Measurements from ENCODE around the gene CXCL5.
"Not testable (repeated sequence)": the region's sequence is repeated elsewhere in the genome, so short reads cannot be mapped to it uniquely, and the experiment has no call there.

The CXCL5 gene

GRCh38 chr4:74000301-74000700 lies 1.8 kb upstream of the CXCL5 start:
- no peak overlapping the region for H3K4me3 ChIP-seq (ENCODE audit: insufficient read depth, low read depth, low read length, poor library complexity, severe bottlenecking)
- DNase-seq = no peak
- no peaks in the 10 kb centered on the region for H3K9me3 ChIP-seq (ENCODE audit: control insufficient read depth, low read length)
- H3K4me1 ChIP-seq (ENCODE audit: control insufficient read depth, insufficient read depth, low read length, poor library complexity, severe bottlenecking) = no peaks in the 10 kb centered on the region
- no peaks in the 10 kb centered on the region for H3K27me3 ChIP-seq (replicated peaks; ENCODE audit: control insufficient read depth, insufficient read depth, low read length, poor library complexity, severe bottlenecking)
- no peaks in the 10 kb centered on the region for H3K36me3 ChIP-seq (ENCODE audit: control insufficient read depth, insufficient read depth, low read length)
- no peak overlapping the region for H3K27ac ChIP-seq (ENCODE audit: insufficient read depth, low read length, poor library complexity, severe bottlenecking)

DNA sequence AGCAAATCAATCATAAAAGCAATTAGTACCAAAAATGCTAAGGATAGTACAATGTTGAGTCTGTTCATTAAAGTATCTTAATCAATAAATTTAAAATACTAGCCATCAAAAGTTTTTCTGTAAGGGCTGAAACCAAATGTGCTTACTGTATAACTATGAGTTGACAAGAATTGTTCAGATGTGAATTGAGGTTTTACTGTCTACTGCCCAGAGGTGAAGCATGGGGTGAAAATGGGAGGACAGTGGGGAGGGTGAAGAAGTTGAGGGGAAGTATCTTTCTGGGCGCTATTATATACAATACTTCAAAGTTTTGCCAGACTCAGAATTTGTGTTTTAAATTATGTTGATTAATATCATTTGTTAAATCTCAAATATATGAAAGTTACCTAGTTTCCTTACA lies 6.4 kb downstream of the CXCL5 start:
- Histone ChIP-seq H3K27ac (ENCODE audit: insufficient read depth, low read length, poor library complexity, severe bottlenecking) (no peak overlapping the region), H3K36me3 (ENCODE audit: control insufficient read depth, insufficient read depth, low read length) (no peaks in the 10 kb centered on the region), H3K4me3 (ENCODE audit: insufficient read depth, low read depth, low read length, poor library complexity, severe bottlenecking) (no peak overlapping the region), H3K27me3 (replicated peaks; ENCODE audit: control insufficient read depth, insufficient read depth, low read length, poor library complexity, severe bottlenecking) (no peaks in the 10 kb centered on the region), H3K9me3 (ENCODE audit: control insufficient read depth, low read length) (no peaks in the 10 kb centered on the region), H3K4me1 (ENCODE audit: control insufficient read depth, insufficient read depth, low read length, poor library complexity, severe bottlenecking) (no peaks in the 10 kb centered on the region)
- no peak for DNase-seq

DNA sequence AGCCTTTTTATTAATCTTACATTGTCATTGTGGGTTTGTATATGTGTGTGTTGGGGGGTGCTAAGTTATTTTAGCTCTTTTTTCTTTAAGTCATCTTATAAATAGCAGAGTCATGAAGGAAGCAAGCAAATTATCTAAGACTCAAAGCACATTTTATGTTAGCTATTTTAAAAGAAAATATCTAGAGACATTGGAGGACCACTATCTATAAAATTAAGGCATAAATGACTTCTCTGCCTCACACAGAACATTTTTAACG lies 6.8 kb downstream of the CXCL5 start:
- no peaks in the 10 kb centered on the region for H3K27me3 ChIP-seq (replicated peaks; ENCODE audit: control insufficient read depth, insufficient read depth, low read length, poor library complexity, severe bottlenecking)
- no peak for DNase-seq
- no peak overlapping the region for H3K27ac ChIP-seq (ENCODE audit: insufficient read depth, low read length, poor library complexity, severe bottlenecking)
- no peak overlapping the region for H3K4me3 ChIP-seq (ENCODE audit: insufficient read depth, low read depth, low read length, poor library complexity, severe bottlenecking)
- no peaks in the 10 kb centered on the region for H3K36me3 ChIP-seq (ENCODE audit: control insufficient read depth, insufficient read depth, low read length)
- H3K9me3 ChIP-seq (ENCODE audit: control insufficient read depth, low read length) = no peaks in the 10 kb centered on the region
- no peaks in the 10 kb centered on the region for H3K4me1 ChIP-seq (ENCODE audit: control insufficient read depth, insufficient read depth, low read length, poor library complexity, severe bottlenecking)

DNA sequence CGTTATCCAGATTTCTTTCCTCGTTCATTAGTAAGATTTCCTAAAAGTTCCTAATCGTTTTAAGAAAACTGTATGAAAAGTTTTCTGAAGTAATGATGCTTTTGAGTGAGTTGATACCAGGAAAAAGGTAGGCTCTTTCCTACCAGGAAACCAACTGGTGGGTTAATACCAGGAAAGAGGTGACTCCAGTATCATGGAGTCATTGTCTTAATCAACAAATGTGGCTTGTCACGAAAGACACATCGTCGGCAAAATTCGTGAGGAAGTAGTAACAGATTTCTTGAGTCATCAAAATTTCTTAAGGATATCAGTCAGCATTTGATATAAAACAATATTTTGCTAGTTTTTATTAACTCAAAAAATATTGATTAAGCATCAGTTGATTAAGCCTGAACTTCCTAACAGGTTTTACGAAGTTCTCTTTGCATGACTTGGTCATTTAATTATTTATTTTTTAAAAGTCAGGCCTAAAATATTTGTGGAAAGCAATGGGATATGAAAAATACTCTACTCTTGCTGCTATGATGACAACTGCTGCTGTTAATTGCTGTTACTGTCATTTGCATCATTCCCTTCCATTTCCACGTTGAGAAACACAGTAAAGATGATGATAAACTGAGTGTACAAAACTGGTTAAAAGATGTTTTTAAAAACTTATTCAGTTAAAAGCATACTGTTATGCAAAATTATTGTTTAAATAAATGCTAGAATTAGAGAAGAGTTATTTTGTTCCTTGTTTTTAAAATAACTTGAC lies 7.3 kb downstream of the CXCL5 start:
- H3K27ac ChIP-seq (ENCODE audit: insufficient read depth, low read length, poor library complexity, severe bottlenecking) = no peak overlapping the region

GRCh38 chr4:73989928-73990327 lies 8.5 kb downstream of the CXCL5 start:
- Histone ChIP-seq H3K4me3 (ENCODE audit: insufficient read depth, low read depth, low read length, poor library complexity, severe bottlenecking) (no peak overlapping the region), H3K4me1 (ENCODE audit: control insufficient read depth, insufficient read depth, low read length, poor library complexity, severe bottlenecking) (no peaks in the 10 kb centered on the region)

More for the DNA sequence above, 7.3 kb downstream of the CXCL5 start:
- H3K36me3 ChIP-seq (ENCODE audit: control insufficient read depth, insufficient read depth, low read length) = no peaks in the 10 kb centered on the region
- no peaks in the 10 kb centered on the region for H3K4me1 ChIP-seq (ENCODE audit: control insufficient read depth, insufficient read depth, low read length, poor library complexity, severe bottlenecking)
- no peaks in the 10 kb centered on the region for H3K27me3 ChIP-seq (replicated peaks; ENCODE audit: control insufficient read depth, insufficient read depth, low read length, poor library complexity, severe bottlenecking)
- no peak overlapping the region for H3K4me3 ChIP-seq (ENCODE audit: insufficient read depth, low read depth, low read length, poor library complexity, severe bottlenecking)
- DNase-seq = no peak
- H3K9me3 ChIP-seq (ENCODE audit: control insufficient read depth, low read length) = no peaks in the 10 kb centered on the region

DNA sequence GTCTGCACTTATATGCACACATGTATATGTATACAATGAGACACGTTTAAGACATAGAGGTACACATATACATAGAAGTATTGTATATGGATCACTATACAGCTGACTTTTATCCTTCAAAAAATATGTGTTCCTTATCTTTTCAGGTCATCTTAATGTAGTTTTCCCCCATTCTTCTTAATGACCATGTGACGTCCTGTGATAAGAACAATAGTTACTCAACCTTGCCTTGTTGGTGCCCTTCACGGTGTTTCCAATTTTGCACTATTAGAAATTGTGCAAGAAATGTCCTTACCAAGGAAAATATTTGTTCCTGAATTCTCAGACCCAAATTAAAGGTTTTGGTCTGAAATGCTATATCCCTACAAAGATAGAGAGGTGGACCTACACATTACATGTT lies 9.4 kb downstream of the CXCL5 start:
- no peak overlapping the region for H3K4me3 ChIP-seq (ENCODE audit: insufficient read depth, low read depth, low read length, poor library complexity, severe bottlenecking)

More at GRCh38 chr4:73989928-73990327, 8.5 kb downstream of the CXCL5 start:
- Histone ChIP-seq H3K9me3 (ENCODE audit: control insufficient read depth, low read length) (no peaks in the 10 kb centered on the region), H3K27me3 (replicated peaks; ENCODE audit: control insufficient read depth, insufficient read depth, low read length, poor library complexity, severe bottlenecking) (no peaks in the 10 kb centered on the region), H3K36me3 (ENCODE audit: control insufficient read depth, insufficient read depth, low read length) (no peaks in the 10 kb centered on the region), H3K27ac (ENCODE audit: insufficient read depth, low read length, poor library complexity, severe bottlenecking) (no peak overlapping the region)
- DNase-seq = no peak

GRCh38 chr4:73988061-73988460 lies 10.4 kb downstream of the CXCL5 start, which contains the start of gene PPBP:
TSS of gene PPBP (minus strand) at chr4:73988190. CDS start at chr4:73988103, 87 bp downstream.
- DNase-seq = no peak
- Histone ChIP-seq H3K4me1 (ENCODE audit: control insufficient read depth, insufficient read depth, low read length, poor library complexity, severe bottlenecking) (no peaks in the 10 kb centered on the region), H3K4me3 (ENCODE audit: insufficient read depth, low read depth, low read length, poor library complexity, severe bottlenecking) (no peak within 1 kb of the TSS), H3K27ac (ENCODE audit: insufficient read depth, low read length, poor library complexity, severe bottlenecking) (no peak within 1 kb of the TSS), H3K27me3 (replicated peaks; ENCODE audit: control insufficient read depth, insufficient read depth, low read length, poor library complexity, severe bottlenecking) (no peaks in the 10 kb centered on the region), H3K9me3 (ENCODE audit: control insufficient read depth, low read length) (no peaks in the 10 kb centered on the region), H3K36me3 (ENCODE audit: control insufficient read depth, insufficient read depth, low read length) (no peaks in the 10 kb centered on the region)

More for the DNA sequence above, 9.4 kb downstream of the CXCL5 start:
- no peaks in the 10 kb centered on the region for H3K27me3 ChIP-seq (replicated peaks; ENCODE audit: control insufficient read depth, insufficient read depth, low read length, poor library complexity, severe bottlenecking)
- DNase-seq = no peak
- no peaks in the 10 kb centered on the region for H3K9me3 ChIP-seq (ENCODE audit: control insufficient read depth, low read length)
- no peak overlapping the region for H3K27ac ChIP-seq (ENCODE audit: insufficient read depth, low read length, poor library complexity, severe bottlenecking)
- no peaks in the 10 kb centered on the region for H3K4me1 ChIP-seq (ENCODE audit: control insufficient read depth, insufficient read depth, low read length, poor library complexity, severe bottlenecking)
- no peaks in the 10 kb centered on the region for H3K36me3 ChIP-seq (ENCODE audit: control insufficient read depth, insufficient read depth, low read length)

- Histone ChIP-seq H3K36me3 (ENCODE audit: control insufficient read depth, insufficient read depth, low read length) (no peaks in the 10 kb centered on the region), H3K4me1 (ENCODE audit: control insufficient read depth, insufficient read depth, low read length, poor library complexity, severe bottlenecking) (no peaks in the 10 kb centered on the region), H3K27me3 (replicated peaks; ENCODE audit: control insufficient read depth, insufficient read depth, low read length, poor library complexity, severe bottlenecking) (no peaks in the 10 kb centered on the region), H3K9me3 (ENCODE audit: control insufficient read depth, low read length) (no peaks in the 10 kb centered on the region), H3K4me3 (ENCODE audit: insufficient read depth, low read depth, low read length, poor library complexity, severe bottlenecking) (no peak overlapping the region), H3K27ac (ENCODE audit: insufficient read depth, low read length, poor library complexity, severe bottlenecking) (no peak overlapping the region)
- DNase-seq = no peak
Observed at GRCh38 chr4:73985528-73985852, 13.0 kb downstream of the CXCL5 start.

DNA sequence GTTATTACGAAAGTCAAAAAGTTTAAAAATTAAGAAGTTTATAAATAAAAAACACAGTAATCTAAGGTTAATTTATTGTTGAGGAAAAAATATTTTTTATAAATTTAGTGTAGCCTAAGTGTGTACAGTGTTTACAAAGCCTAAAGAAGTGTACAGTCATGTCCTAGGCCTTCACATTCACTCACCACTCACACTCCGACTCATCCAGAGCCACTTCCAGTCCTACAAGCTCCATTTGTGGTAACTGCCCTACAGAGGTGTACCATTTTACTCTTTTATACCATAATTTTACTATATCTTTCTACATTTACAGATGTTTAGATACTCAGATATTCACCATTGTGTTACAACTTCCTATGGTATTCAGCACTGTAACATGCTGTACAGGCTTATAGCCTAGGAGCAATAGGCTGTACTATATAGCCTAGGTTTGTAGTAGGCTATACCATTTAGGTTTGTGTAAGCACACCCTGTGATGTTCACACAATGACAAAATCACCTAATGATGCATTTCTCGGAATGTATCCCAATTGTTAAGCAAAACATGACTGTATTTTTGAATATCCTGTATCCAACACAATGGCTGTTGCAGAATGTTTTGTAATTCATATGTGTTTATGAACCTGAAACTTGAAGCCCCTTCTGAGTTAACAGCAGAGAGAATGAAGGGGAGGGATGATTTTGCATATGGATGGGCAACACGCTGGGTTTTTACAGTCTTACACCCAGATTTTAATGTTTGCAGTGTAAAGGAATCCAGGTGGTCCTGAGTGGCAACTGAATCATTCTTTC lies 13.5 kb downstream of the CXCL5 start:
- no peaks in the 10 kb centered on the region for H3K36me3 ChIP-seq (ENCODE audit: control insufficient read depth, insufficient read depth, low read length)
- no peak overlapping the region for H3K27ac ChIP-seq (ENCODE audit: insufficient read depth, low read length, poor library complexity, severe bottlenecking)
- H3K27me3 ChIP-seq (replicated peaks; ENCODE audit: control insufficient read depth, insufficient read depth, low read length, poor library complexity, severe bottlenecking) = no peaks in the 10 kb centered on the region
- H3K9me3 ChIP-seq (ENCODE audit: control insufficient read depth, low read length) = no peaks in the 10 kb centered on the region
- no peaks in the 10 kb centered on the region for H3K4me1 ChIP-seq (ENCODE audit: control insufficient read depth, insufficient read depth, low read length, poor library complexity, severe bottlenecking)
- DNase-seq = no peak
- H3K4me3 ChIP-seq (ENCODE audit: insufficient read depth, low read depth, low read length, poor library complexity, severe bottlenecking) = no peak overlapping the region

DNA sequence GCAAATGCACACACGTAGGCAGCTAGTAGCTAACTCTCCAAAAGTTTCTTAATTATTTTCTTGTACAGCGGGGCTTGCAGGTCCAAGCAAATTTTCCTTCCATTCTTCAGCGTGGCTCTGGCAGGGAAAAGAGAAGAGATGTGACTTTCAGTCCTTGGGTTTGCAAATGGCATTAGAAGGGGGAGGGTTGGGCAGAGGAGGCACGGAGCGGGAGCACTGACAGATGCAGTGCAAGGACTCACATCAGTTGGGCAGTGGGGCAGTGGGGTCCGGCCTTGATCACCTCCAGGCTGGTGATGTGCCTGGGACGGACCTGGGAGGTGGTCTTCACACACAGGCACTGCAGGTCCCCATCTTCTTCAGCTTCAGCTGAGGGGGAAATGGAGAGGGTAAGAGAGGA lies 17.3 kb downstream of the CXCL5 start:
- not testable (repeated sequence) for DNase-seq; H3K36me3 ChIP-seq (ENCODE audit: control insufficient read depth, insufficient read depth, low read length); H3K27me3 ChIP-seq (replicated peaks; ENCODE audit: control insufficient read depth, insufficient read depth, low read length, poor library complexity, severe bottlenecking); H3K27ac ChIP-seq (ENCODE audit: insufficient read depth, low read length, poor library complexity, severe bottlenecking); H3K4me3 ChIP-seq (ENCODE audit: insufficient read depth, low read depth, low read length, poor library complexity, severe bottlenecking); H3K9me3 ChIP-seq (ENCODE audit: control insufficient read depth, low read length); H3K4me1 ChIP-seq (ENCODE audit: control insufficient read depth, insufficient read depth, low read length, poor library complexity, severe bottlenecking)
